HG03565 (cell line): ENCODE results near the gene KISS1.

Experiments used
- ATAC-seq: cut with Tn5 transposase; IDR thresholded peaks from one replicate; pipeline ENCODE4 v1.9.1; 2021; ENCODE audit warnings: mild to moderate bottlenecking, moderate library complexity; ENCODE audit not compliant: unreplicated experiment

KISS1 gene

DNA sequence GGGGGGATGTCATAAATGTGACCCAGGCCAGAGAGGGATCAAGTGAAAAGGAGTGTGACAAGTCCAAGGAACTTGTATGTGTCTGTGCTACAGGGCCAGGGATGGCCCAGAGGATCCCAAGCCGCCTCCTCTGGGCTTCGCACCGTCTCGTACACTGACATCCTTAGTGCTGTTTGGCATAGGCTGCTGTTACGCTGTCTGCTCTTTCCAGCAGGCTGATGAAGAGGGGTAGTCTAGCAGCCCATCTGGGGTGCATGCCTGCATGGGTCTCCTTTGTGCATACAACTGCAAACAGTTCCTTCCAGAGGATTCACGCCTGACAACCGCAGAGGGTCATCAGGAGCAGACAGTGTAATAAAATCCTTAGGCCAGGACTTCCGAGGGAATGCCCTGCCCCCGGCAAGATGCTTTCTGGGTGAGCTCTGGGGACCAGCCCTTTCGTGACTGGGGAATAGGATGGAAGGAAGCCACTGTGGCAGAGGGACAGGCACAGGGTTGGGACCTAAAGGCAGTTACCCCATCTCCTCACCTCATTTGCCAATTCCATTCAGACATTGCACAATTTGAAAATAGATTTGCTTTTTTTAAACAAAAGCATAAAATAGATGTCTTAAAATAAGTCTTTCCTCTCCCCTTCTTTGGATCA, 23.8 kb upstream of the KISS1 start:
- ATAC-seq: no peak

DNA sequence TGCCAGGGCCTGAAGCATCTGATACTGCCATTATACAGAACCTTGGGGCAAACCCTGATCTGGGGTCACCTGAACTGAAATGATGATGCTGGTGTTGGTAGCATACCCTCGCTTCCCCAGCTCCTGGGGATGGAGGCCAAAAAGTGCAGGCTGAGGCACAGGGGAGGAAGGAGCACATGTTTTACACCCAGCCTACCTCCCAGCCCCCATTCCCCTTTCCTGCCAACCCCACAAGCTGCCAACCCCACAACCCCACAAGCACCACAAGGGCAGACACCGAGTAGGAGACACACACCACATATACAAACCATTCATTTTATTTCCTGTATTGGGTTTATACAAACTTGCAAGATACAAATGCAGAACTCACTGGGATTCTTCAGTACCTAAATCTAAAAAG, 22.3 kb upstream of the KISS1 start:
- ATAC-seq: no peak

DNA sequence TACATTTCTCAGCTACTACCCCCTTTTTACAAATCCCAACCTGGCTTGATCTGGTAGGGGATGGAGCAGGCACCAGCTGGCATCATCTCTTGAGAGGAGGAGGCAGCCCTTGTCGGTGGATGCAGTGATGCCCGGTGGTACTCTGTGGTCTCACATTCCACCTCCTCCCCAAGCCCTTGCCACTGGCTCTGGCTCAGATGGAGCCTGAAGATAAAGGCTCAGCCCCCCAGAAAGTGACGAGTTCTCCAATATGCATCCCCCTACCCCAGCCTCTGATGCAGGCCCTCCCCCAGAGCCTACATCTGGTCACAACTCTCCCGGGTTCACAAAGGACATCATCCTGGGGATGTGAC, 21.3 kb upstream of the KISS1 start:
- ATAC-seq: no peak

DNA sequence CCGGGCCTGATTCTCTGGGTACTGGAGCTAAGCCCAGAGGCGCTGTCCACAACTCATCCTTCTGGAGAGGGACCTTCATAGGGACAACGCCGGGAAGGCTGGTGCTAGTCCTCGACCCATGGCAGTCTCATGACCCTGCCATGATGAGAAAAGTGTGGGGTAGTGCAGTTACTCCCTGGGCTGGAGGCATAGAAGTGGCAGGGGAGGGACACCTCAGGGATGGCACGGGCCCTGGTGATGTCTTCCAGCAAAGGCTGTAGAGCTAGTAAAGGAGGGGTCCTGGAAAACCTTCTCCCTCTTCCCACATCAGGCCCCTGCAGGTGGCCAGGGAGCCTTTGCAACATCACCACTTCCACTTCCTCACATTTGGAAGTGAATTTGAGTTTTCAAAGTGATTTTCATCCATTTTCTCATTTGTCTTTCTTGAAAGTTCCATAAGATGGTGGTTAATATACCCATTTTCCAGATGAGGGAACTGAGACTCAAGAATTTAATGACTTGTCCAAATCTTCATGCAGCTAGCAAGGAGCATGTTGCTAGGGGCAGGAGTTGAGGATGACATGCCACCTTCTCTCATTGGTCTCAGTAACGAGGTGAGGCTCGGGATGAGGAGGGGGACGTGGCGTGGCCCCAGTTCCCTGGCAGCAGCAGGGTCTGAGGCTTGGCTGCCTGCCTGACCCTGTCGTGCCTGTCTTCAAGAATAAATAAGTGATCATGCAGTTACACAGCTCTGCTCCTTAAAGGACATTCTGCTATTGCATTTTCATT, 20.8 kb upstream of the KISS1 start:
- ATAC-seq: no peak

DNA sequence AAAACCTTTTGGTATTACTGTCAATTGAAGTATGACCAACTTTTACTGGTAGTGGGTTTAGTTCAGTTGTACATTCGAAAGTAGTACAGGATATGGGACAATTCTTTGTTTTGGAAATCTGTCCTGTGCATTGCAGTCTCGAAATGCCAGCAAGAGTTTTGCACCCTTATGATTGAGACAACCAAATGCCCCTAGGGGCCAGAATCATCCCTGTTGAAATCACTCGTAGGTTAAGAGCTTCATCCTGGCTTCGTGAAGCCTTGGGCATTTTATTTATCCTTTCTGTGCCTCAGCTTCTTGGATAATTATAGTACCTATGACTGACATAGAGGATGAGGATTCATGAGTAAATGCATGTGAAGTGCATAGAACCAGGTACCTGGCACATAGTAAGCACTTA, 19.9 kb upstream of the KISS1 start:
- ATAC-seq: no peak

DNA sequence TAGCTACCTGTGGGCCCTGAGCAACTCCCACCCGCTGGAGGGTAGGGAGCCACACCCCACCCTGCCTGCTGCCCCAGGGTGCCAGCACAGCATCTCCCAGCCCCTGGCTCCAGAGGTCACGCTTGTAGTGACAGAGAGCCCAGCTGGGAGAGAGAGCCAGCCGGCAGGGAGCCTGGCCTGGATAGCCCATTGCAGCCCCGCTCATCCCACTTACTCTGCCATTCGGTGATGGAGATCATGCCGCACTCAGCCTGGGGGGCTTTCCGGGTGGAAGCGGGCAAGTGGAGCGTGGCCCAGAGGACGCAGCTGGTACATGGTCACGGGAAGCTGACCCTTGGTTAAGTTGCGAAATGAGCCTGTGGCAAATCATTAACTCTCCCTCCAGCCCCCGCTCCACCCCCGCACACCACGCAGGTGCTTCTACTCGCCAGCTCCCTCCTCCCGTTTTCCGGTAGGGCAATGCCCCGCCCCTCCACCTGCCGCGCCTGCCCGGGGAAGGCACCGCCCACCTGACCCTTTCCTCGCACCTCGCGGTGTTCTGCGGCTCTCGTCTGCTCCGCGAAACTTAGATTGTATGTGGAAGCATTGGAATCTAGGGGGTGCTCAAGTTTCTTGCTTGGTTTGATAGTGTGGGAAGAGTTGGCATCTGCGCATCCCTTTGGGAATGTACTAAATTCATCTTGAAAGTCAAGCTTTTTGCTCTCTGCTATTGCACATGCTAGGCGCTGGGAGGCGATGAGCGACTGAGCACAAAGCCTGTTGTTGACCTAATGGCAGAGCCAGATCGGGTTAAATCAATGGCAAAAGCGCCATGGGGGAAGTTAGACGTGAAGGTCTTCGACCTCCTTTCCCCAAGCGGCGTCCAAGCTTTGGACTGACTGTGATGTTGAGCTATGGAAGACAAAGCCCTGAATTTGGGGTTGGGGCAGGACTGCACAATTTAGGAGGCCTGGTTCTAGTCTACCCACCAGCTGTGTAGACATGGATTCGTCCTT, 17.7 kb upstream of the KISS1 start, which contains the start of gene GOLT1A:
GOLT1A (minus strand) TSS at position 321 of the 995 bp plus-strand sequence; CDS start at position 239, 82 bp downstream.
- no peak for ATAC-seq

DNA sequence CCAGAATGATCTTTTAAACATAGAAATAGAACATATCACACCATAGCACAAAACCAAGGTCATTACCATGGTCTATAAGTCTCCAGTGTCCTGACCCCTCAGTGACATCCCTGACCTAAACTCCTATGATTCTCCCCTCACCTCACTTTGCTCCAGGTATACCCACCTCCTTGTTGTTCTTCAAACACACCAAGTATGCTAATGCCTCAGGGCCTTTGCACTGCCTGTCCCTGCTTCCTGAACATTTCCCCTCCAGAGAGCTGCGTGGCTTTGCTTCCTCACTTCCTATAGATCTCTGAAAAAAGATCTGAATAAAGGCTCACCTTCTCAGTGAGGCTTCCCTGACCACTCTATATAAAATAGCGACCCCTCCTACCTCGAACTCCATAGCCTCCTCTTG, 16.4 kb upstream of the KISS1 start:
- no peak for ATAC-seq

DNA sequence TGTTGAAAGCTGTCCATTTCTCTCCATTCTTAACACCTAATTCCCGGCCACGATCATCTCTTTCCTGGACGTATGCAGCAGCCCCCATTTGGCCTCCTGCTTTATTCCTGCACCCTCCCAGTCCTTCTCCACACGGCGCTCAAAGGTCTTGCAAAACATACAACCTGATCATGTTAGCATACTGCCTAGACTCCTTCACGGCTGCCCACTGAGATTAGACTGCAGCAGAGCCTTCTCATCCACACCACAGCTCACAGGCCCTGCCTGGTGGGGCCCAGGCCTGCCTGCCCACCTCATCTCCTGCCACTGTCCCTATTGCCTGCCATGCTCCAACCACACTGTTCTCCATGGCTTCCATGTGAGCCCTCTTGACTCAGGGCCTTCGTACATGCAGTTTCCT, 14.8 kb upstream of the KISS1 start:
- no peak for ATAC-seq

DNA sequence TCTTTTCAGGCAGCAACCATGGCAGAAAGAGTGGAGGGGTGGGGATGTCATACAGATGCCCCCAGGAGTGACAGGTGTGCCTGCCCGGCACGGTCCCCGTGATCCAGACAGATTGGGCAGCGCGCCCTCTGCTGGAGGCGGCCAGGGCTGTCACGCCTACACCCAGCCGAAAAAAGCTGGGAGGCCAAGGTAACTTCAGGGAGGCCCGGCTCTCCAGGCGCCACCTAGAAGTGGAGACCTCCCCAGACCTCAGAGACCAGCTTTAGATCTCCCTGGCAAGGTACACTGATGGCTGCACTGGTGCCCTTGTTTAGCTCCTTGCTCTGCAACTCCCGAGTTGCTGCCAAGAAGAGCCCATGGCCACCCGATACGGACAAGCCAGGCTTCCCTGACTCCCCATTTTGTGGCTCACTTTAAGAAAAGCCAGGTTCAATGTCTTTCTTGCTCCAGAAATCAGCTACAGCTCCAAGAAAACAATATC, 10.9 kb upstream of the KISS1 start:
- no peak for ATAC-seq

DNA sequence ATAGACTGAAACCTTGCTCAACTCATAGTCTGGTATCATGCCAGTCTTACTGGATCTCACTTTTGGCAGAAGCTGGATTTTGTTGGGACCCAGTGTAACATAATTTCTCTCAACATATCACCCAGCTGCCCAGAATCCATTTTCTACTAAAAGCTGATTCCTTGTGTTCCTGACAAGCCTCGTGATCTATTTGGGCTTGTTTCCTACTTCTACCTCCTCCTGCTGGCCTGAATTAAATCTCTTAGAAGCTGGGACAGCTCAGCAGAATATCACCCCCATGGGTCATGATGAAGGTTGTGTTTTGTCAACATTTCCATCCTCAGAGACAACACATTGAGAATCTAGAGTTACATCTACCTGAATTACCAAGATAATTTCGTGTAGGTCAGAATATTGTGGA, 9.8 kb upstream of the KISS1 start:
- no peak for ATAC-seq

DNA sequence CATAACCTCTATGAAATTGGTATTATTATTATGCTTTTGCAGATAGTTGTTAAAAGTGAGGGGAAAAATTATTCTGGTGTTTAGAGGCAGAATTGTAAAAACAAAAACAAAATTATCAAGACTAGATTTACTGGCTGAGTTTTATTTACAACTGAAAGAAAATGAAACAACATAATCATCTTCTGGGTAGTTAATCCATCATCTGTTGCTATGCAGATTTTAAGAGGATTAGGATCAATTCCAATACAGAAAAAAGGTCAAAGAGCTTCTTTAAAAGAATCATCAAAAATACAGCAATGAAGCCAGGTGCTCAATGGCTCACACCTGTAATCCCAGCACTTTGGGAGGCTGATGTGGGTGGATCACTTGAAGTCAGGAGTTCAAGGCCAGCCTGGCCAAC, 9.2 kb upstream of the KISS1 start:
- no peak for ATAC-seq

DNA sequence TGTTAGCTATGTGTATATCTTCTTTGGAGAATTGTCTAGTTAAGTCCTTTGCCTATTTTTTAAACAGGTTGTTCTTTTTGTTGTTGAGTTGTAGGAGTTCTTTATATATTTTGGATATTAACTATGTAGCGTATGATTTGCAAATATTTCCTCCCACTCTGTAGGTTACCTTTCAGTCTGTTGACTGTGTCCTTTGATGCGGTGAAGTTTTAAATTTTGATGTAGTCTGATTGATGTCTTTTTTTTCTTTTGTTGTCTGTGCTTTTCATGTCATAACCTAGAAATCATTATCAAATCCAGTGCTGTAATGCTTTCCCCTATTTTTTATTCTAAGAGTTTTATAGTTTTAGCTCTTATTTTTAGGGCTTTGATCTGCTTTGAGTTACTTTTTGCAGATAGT, 8.7 kb upstream of the KISS1 start:
- no peak for ATAC-seq

DNA sequence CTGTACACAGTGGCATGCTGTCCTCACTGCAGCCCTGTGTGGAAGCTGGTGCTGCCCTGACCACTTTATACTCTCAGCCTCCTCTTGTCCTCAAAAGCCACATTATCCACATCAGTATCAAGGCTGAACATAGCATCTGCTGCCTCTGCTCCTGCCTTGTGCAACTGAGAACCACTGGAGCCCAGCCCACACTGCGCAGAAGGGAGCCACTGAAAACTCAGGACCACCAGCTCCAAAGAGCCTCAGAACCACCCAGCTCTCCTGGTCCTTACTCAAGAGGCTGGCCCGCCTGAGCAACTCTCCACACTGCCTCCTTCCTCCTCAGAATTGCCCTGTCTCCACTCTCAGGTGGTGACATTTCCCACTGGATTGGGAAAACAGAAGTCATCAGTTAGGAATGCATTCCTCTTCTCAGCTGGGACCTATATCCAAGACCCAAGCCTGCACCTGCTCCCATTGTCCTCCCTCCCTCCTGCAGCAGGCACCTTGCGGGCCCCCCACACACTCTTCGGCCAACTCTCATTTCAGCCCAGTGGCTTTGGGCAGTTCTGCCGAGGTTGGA, 7.0 kb upstream of the KISS1 start:
- no peak for ATAC-seq

DNA sequence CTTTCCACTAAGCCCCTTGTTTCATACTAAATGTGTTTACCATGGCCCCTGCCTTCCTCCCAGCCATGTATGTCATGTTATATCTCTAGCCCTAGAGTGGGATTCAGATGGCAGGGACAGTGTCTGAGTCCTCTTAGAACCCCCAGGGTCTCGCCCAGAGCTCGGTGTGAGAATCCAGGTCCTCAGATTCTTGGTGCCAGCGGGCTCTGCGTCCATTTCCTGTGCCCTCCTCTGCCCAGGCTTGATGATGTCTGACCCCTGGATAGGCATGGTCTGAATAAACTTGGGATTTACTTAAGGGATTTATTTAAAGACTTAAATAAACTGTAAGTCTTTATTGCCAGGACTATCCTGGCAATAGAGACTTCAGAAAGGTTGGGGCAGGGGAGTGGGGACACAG, 6.2 kb upstream of the KISS1 start:
- ATAC-seq: no peak

DNA sequence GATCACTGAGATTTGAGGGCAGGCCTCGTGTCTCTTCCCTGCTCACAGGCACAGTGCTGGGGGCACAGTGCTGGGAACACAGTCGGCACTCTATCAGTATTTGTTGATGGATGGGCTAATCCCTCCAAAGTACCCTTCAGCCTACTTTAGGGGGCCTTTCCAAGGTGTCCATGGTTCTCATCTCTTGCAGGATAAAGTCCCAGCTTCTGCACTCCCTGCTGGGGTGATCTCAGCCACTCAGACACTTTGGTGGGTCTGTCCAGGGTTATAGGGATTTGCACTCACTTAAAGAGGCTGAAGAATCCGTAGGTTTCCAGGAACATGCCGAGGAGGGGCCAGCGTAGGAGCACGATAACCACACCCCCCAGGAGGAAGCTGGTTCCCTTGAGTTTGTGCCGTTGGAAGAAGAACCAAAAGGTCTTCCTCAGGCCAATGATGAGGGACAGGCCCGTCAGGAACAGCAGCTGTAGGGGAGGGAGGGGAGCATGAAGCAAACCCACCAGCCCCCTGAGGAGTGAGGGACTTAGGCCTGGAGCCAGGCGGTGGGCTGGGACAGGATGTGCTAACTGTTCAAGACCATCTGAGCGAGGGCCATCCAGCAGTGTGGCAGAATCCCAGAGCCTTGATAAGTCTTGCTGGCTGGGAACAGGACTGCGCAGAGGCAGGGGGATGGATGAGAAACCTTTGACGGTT, 5.2 kb upstream of the KISS1 start:
- no peak for ATAC-seq

DNA sequence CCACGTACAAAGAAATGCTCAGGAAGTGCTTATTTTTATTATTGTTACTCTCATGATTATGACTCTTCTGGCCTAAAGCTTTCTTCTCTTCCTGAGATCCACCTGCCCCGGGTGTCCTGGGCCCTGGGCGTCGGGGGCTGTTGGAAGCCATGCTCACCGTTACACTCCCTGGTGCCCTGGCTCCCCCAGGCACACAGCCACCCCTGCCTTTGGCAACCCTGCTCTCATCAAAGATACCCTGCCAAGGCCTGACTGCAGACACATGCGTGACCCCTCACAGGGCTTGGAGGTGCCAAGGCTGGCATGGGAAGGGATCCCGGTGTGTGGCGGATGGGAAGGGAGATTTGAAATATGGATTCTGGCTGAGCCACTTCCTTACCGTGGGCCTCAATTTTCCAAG, 3.3 kb upstream of the KISS1 start:
- ATAC-seq: no peak

DNA sequence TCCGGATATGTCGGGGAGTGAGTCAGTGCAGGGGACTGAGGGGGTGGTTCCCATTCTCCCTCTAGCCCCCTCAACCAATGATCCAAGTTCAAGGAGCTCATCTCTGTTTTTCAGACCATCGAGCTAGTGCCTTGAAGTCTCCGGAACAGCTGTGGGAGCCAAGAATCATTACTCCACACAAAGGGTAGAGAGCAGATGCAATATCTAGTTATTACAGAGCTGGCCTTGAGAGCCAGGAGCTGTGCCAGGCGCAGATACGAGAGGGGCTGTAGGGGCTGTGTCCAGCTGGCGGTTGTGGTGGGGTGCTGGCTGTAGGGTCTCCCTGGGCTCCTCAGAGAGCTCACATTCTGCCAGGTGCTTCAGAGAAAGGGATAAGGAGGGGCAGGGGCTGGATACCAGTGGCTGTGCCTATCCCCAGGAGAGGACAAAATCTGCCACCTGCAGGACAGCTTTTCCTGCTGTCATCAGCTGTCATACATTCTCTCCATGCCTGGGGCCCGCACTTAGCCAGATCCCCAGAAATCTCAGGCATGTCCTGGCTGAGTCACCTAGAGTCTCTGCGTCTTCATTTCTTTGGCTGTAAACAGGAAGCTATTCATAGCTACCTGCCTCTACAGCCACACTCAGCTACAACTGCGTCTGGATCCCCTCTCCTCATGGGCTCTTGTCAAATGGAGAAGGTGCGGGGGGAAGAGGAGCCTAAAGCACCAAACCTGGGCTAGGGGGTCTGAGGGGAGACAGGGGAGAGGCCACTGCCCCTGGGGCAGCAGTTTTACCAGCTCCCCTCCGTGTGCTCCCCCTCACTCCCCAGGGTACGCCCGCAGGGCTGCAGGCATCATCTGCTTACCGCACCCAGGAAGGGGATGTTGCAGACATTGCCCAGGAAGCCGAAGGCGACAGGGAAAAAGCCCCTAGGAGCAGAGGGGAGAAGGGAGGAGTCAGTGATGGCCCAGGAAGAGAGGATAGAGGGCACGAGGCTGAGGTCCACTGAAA, 2.4 kb upstream of the KISS1 start:
- ATAC-seq: no peak

DNA sequence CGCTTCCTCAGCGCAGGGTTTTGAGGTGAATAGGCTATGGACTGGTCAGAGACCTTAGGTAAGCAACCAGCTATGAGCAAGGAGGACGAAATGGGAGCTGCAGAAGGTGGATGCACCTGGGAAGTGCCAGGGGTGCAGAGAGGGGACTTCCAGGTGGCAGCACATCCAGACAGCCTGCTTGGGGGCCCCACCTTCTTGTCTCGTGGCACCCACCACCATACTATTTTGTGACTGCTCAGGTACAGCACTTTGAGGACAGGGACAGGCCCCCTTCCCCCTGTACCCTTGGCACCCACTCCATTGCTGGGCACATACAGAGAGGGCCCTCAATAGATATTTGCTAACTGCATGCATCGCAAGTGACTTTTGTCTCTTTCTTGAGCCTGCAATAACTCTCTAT, 777 bp upstream of the KISS1 start:
- ATAC-seq: no peak

DNA sequence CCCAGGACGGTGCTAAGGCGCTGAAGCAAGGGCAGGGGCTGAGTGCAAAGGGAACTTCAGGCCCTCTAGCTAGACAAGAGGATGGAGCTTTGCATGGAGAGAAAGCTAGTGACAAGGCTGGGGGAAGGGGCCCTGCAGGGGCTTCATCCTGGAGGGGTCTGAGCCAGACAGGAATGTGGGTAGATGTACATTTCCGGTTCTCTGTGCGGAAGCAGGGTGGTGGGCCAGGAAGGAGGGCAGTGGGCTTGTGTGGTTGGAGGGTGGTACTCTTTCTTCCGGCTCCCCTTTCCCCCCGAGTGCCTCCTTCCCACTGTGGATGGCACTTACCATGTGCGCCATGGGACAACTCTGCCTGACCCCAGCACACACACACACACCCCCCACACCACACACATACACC, 1.5 kb downstream of the KISS1 start:
- no peak for ATAC-seq
